NCI-H2081 (cell line): Measurements from ENCODE around the gene HOXC6.
A peak's percentile ranks its signal among the peaks of the same experiment; 100 is the strongest.
"Not testable (repeated sequence)": the region's sequence is repeated elsewhere in the genome, so short reads cannot be mapped to it uniquely, and the experiment has no call there.

Source experiments
- DNase-seq, 2 experiments: peaks; one replicate each; lab custom pipeline; 2025; lab: John Stamatoyannopoulos, UW

The HOXC6 gene

GRCh38 chr12:54030889-54031471 lies 2.7 kb downstream of the HOXC6 start:
- DNase-seq, result no peak

- no peak for DNase-seq
Measured at GRCh38 chr12:54031480-54031879, 3.2 kb downstream of the HOXC6 start.

- no peak for DNase-seq
Measured at GRCh38 chr12:54032086-54032619, 3.9 kb downstream of the HOXC6 start.

GRCh38 chr12:54032627-54033100 lies 4.4 kb downstream of the HOXC6 start, which contains the start of gene HOXC5:
TSS of gene HOXC5 (plus strand) at chr12:54033050. CDS start at chr12:54033123, 73 bp downstream.
- DNase-seq, result peak; percentile 56 to 70

GRCh38 chr12:54033106-54033979 lies 5.1 kb downstream of the HOXC6 start:
- peak in 1 of 2 experiments; percentile 30 for DNase-seq

GRCh38 chr12:54033980-54034784 lies 5.9 kb downstream of the HOXC6 start:
- no peak for DNase-seq

GRCh38 chr12:54034785-54035310 lies 6.6 kb downstream of the HOXC6 start:
- DNase-seq, result no peak

GRCh38 chr12:54035568-54036264 lies 7.5 kb downstream of the HOXC6 start:
- DNase-seq, result no peak

GRCh38 chr12:54036620-54037359 lies 8.6 kb downstream of the HOXC6 start:
- DNase-seq, result no peak

- DNase-seq, result no peak
Measured at GRCh38 chr12:54037360-54038283, 9.4 kb downstream of the HOXC6 start.

GRCh38 chr12:54038284-54038870 lies 10.1 kb downstream of the HOXC6 start:
- no peak for DNase-seq

- peak in 1 of 2 experiments; percentile 37 for DNase-seq
Measured at GRCh38 chr12:54038871-54039414, 10.7 kb downstream of the HOXC6 start.

GRCh38 chr12:54039417-54040147 lies 11.3 kb downstream of the HOXC6 start:
- no peak for DNase-seq

- no peak for DNase-seq
Measured at GRCh38 chr12:54040148-54040494, 11.9 kb downstream of the HOXC6 start.

- DNase-seq, result no peak
Measured at GRCh38 chr12:54040648-54041047, 12.4 kb downstream of the HOXC6 start.

- DNase-seq, result no peak
Measured at GRCh38 chr12:54041097-54041690, 13.0 kb downstream of the HOXC6 start.

- DNase-seq, result not testable (repeated sequence)
Measured at GRCh38 chr12:54042033-54042432, 13.8 kb downstream of the HOXC6 start.
